H9 (cell line): ENCODE data around the gene UNC13C. TPM values are rescaled to one million over a fixed set of nuclear protein-coding genes. Genes with fewer than 3 reads are reported as not detected.
A peak's percentile ranks its signal among the peaks of the same experiment; 100 is the strongest.

Experiments
- DNase-seq: peaks from one replicate; pipeline ENCODE4 v3.0.0-alpha.2; 2017
- H2AFZ ChIP-seq: one replicate; pipeline ENCODE4 v1.6.1; 2013; ENCODE audit warnings: mild to moderate bottlenecking, low read length, control low read depth, moderate library complexity
- H2AK5ac ChIP-seq: 2 replicates; pipeline ENCODE4 v1.6.1; 2013; ENCODE audit warnings: low read length, control low read depth, mixed read lengths; ENCODE audit not compliant: insufficient read length
- H2BK120ac ChIP-seq: one replicate; pipeline ENCODE4 v1.6.1; 2013; ENCODE audit warnings: low read depth, mild to moderate bottlenecking, low read length, control low read depth, inconsistent platforms; ENCODE audit not compliant: poor library complexity, severe bottlenecking
- H2BK12ac ChIP-seq: 2 replicates; pipeline ENCODE4 v1.6.1; 2013; ENCODE audit warnings: low read length, control low read depth, mixed read lengths, low read depth; ENCODE audit not compliant: insufficient read length
- H2BK15ac ChIP-seq: 2 replicates; pipeline ENCODE4 v1.6.1; 2013; ENCODE audit warnings: low read depth, low read length, control low read depth
- H2BK20ac ChIP-seq: one replicate; pipeline ENCODE4 v1.6.1; 2013; ENCODE audit warnings: low read depth, mild to moderate bottlenecking, low read length, control low read depth, inconsistent platforms; ENCODE audit not compliant: poor library complexity, severe bottlenecking
- H2BK5ac ChIP-seq: 2 replicates; pipeline ENCODE4 v1.6.1; 2013; ENCODE audit warnings: low read length, control low read depth, mixed read lengths; ENCODE audit not compliant: insufficient read length
- H3K14ac ChIP-seq: 2 replicates; pipeline ENCODE4 v1.6.1; 2013; ENCODE audit warnings: low read length, control low read depth; ENCODE audit not compliant: insufficient read depth
- H3K18ac ChIP-seq: 2 replicates; pipeline ENCODE4 v1.6.1; 2013; ENCODE audit warnings: low read depth, mild to moderate bottlenecking, mixed read lengths, low read length, control low read depth; ENCODE audit not compliant: insufficient read length
- H3K23ac ChIP-seq: 2 replicates; pipeline ENCODE4 v1.6.1; 2013; ENCODE audit warnings: low read length, control low read depth, mixed read lengths, low read depth; ENCODE audit not compliant: insufficient read length
- H3K23me2 ChIP-seq: 2 replicates; pipeline ENCODE4 v1.6.1; 2013; ENCODE audit warnings: low read depth, mild to moderate bottlenecking, mixed read lengths, low read length, control low read depth; ENCODE audit not compliant: insufficient read length, poor library complexity, severe bottlenecking
- H3K27ac ChIP-seq: 2 replicates; pipeline ENCODE4 v1.5.1; 2013; ENCODE audit warnings: low read length, control low read depth, mixed read lengths, low read depth; ENCODE audit not compliant: insufficient read length
- H3K27me3 ChIP-seq: 2 replicates; pipeline ENCODE4 v1.6.1; 2013; ENCODE audit warnings: low read length, control low read depth, inconsistent platforms; ENCODE audit not compliant: insufficient read depth
- H3K4ac ChIP-seq: 2 replicates; pipeline ENCODE4 v1.6.1; 2013; ENCODE audit warnings: low read depth, mild to moderate bottlenecking, control low read depth, inconsistent platforms, low read length, moderate library complexity
- H3K4me1 ChIP-seq: 2 replicates; pipeline ENCODE4 v1.6.1; 2013; ENCODE audit warnings: low read length, control low read depth, inconsistent platforms; ENCODE audit not compliant: insufficient read depth
- H3K4me2 ChIP-seq: 2 replicates; pipeline ENCODE4 v1.6.1; 2013; ENCODE audit warnings: low read length, control low read depth, mixed read lengths; ENCODE audit not compliant: insufficient read length, insufficient read depth
- H3K56ac ChIP-seq: 2 replicates; pipeline ENCODE4 v1.6.1; 2013; ENCODE audit warnings: low read depth, mild to moderate bottlenecking, mixed read lengths, low read length, control low read depth; ENCODE audit not compliant: insufficient read length
- H3K79me1 ChIP-seq: 2 replicates; pipeline ENCODE4 v1.6.1; 2013; ENCODE audit warnings: low read depth, mild to moderate bottlenecking, moderate library complexity, low read length, control low read depth, inconsistent platforms; ENCODE audit not compliant: insufficient read depth, poor library complexity, severe bottlenecking
- H3K79me2 ChIP-seq: 2 replicates; pipeline ENCODE4 v1.6.1; 2013; ENCODE audit warnings: low read length, control low read depth, inconsistent platforms; ENCODE audit not compliant: insufficient read depth
- H3K9ac ChIP-seq: 2 replicates; pipeline ENCODE4 v1.6.1; 2013; ENCODE audit warnings: low read length, control low read depth, mixed read lengths; ENCODE audit not compliant: insufficient read length; ENCODE audit errors: extremely low read depth
- H3K9me3 ChIP-seq: one replicate; pipeline ENCODE4 v1.6.1; 2013; ENCODE audit warnings: low read depth, low read length, inconsistent platforms; ENCODE audit not compliant: control insufficient read depth
- H3T11ph ChIP-seq: one replicate; pipeline ENCODE4 v1.6.1; 2013; ENCODE audit warnings: mild to moderate bottlenecking, low read length, control low read depth, inconsistent platforms
- H4K20me1 ChIP-seq: one replicate; pipeline ENCODE4 v1.6.1; 2013; ENCODE audit not compliant: control insufficient read depth, insufficient read length, insufficient read depth
- H4K5ac ChIP-seq: 2 replicates; pipeline ENCODE4 v1.6.1; 2013; ENCODE audit warnings: low read depth, mild to moderate bottlenecking, mixed read lengths, low read length, control low read depth; ENCODE audit not compliant: insufficient read length
- H4K8ac ChIP-seq: replicated peaks from 2 replicates; pipeline ENCODE4 v1.6.1; 2013; ENCODE audit warnings: low read length, control low read depth, mixed read lengths, low read depth; ENCODE audit not compliant: insufficient read length
- H4K91ac ChIP-seq: 2 replicates; pipeline ENCODE4 v1.6.1; 2013; ENCODE audit warnings: low read depth, mild to moderate bottlenecking, moderate library complexity, mixed read lengths, low read length, control low read depth; ENCODE audit not compliant: insufficient read length
- H3K27ac Mint-ChIP-seq, 3 experiments: 2 replicates in 2 of 3; 3 replicates in 1 of 3; pipeline ENCODE4 v1.8.0; 2020 to 2021; ENCODE audit warnings: mixed read lengths in 3 of 3, mild to moderate bottlenecking in 1 of 3, moderate library complexity in 1 of 3
- H3K27me3 Mint-ChIP-seq: 2 replicates; pipeline ENCODE4 v1.8.0; 2021; ENCODE audit warnings: low read depth, mild to moderate bottlenecking, moderate library complexity, mixed read lengths
- H3K36me3 Mint-ChIP-seq, 3 experiments: 2 replicates in 2 of 3; 3 replicates in 1 of 3; pipeline ENCODE4 v1.8.0; 2020 to 2021; ENCODE audit warnings: low read depth in 3 of 3, mixed read lengths in 3 of 3; ENCODE audit not compliant: insufficient read depth in 1 of 3
- H3K4me1 Mint-ChIP-seq, 2 experiments: 2 replicates each; pipeline ENCODE4 v1.8.0; 2020; ENCODE audit warnings: mixed read lengths in 2 of 2
- H3K4me3 Mint-ChIP-seq, 2 experiments: 2 replicates in 1 of 2; 3 replicates in 1 of 2; pipeline ENCODE4 v1.8.0; 2020 to 2021; ENCODE audit warnings: mild to moderate bottlenecking in 2 of 2, mixed read lengths in 2 of 2, moderate library complexity in 1 of 2
- H3K9me3 Mint-ChIP-seq, 2 experiments: 2 replicates in 1 of 2; 3 replicates in 1 of 2; pipeline ENCODE4 v1.8.0; 2020; ENCODE audit warnings: mild to moderate bottlenecking in 2 of 2, mixed read lengths in 2 of 2, moderate library complexity in 1 of 2
- WGBS: extraction: QIAGEN DNeasy Blood & Tissue Kit; methylation state at CpG from one replicate; pipeline ENCODE4 v1.1.7; 2013; ENCODE audit warnings: missing lambda C conversion rate, low lambda C conversion rate, mixed read lengths; ENCODE audit not compliant: insufficient read length; ENCODE audit errors: extremely low coverage; 5-methylcytosine and 5-hydroxymethylcytosine counted together
- total RNA-seq: library from RNA; stranded (reverse); gene quantifications from 2 replicates; pipeline ENCODE4 v1.2.1, GENCODE V29; 2021
- TF ChIP-seq, protein P1 (sequence below): fragments of 200-600 bp; sonication (generic); conservative IDR thresholded peaks from 3 replicates; pipeline ENCODE4 v1.8.0; 2021; ENCODE audit warnings: antibody characterized with exemption, mild to moderate bottlenecking

The UNC13C gene
- total RNA-seq, 1 experiment from 2014 or later, result 0.02 TPM

DNA sequence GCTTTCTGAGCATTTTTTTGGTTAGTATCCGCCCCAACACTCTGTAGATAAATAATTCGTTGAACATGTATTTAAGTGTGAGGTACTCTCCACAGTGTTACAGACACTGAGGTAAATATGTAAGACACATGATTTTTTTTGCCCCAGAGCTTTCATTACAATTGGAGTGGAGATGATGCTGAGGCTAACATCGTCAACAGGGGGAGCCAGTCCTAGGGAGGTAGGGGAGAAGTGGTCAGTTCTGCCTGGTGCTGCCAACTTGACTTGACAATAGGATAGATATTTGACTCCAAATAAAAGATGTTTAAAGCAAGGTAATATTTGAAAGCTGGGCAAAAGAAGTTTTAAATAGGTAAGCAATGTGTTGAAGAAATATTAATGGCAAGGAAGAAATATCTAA, 295.7 kb downstream of the UNC13C start:
- Histone ChIP-seq H2BK15ac (no peak overlapping the region), H2BK12ac (no peak overlapping the region), H4K8ac (no peak overlapping the region), H3K27ac (no peak overlapping the region), H3K79me2 (no peaks in the 10 kb centered on the region), H2BK120ac (no peak overlapping the region), H3T11ph (no peak overlapping the region), H3K9me3 (no peaks in the 10 kb centered on the region), H2AFZ (no peak overlapping the region), H2BK20ac (no peak overlapping the region), H4K91ac (no peak overlapping the region), H4K20me1 (no peaks in the 10 kb centered on the region), H3K14ac (no peak overlapping the region), H3K23ac (no peak overlapping the region), H3K4me2 (no peak overlapping the region), H3K27me3 (no peaks in the 10 kb centered on the region), H3K9ac (no peak overlapping the region), H3K56ac (no peak overlapping the region), H3K4ac (no peak overlapping the region), H3K4me1 (no peaks in the 10 kb centered on the region), H3K18ac (no peak overlapping the region), H3K79me1 (no peaks in the 10 kb centered on the region), H2BK5ac (no peak overlapping the region), H4K5ac (no peak overlapping the region), H3K23me2 (no peaks in the 10 kb centered on the region), H2AK5ac (no peak overlapping the region)
- H3K4me3 Mint-ChIP-seq, result no peak overlapping the region
- no peaks in the 10 kb centered on the region for H3K36me3 Mint-ChIP-seq
- no peak for DNase-seq
- TF ChIP-seq, protein P1, sequence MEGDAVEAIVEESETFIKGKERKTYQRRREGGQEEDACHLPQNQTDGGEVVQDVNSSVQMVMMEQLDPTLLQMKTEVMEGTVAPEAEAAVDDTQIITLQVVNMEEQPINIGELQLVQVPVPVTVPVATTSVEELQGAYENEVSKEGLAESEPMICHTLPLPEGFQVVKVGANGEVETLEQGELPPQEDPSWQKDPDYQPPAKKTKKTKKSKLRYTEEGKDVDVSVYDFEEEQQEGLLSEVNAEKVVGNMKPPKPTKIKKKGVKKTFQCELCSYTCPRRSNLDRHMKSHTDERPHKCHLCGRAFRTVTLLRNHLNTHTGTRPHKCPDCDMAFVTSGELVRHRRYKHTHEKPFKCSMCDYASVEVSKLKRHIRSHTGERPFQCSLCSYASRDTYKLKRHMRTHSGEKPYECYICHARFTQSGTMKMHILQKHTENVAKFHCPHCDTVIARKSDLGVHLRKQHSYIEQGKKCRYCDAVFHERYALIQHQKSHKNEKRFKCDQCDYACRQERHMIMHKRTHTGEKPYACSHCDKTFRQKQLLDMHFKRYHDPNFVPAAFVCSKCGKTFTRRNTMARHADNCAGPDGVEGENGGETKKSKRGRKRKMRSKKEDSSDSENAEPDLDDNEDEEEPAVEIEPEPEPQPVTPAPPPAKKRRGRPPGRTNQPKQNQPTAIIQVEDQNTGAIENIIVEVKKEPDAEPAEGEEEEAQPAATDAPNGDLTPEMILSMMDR, result peak; percentile 76
- H3K27ac Mint-ChIP-seq, result no peak overlapping the region
- WGBS, result no CpG with 5 or more reads among the region's 3 CpGs
- no peaks in the 10 kb centered on the region for H3K27me3 Mint-ChIP-seq
- no peaks in the 10 kb centered on the region for H3K4me1 Mint-ChIP-seq
- no peaks in the 10 kb centered on the region for H3K9me3 Mint-ChIP-seq
